Measurements from ENCODE around the gene BGN. TPM values are rescaled to one million over a fixed set of nuclear protein-coding genes. Genes with fewer than 3 reads are reported as not detected.

The BGN gene
- total RNA-seq, 1 experiment from 2014 or later: 0.33 TPM

- DNase-seq: no peak
- H3K4me1 ChIP-seq (replicated peaks; ENCODE audit: insufficient read depth): no peaks in the 10 kb centered on the region
- no peak for TF ChIP-seq EZH2 (IDR thresholded peaks at IDR 0.05; ENCODE audit: low read depth)
- no peak for TF ChIP-seq CTCF (conservative IDR thresholded peaks at IDR 0.05)
- no peaks in the 10 kb centered on the region for H3K36me3 ChIP-seq (ENCODE audit: low read depth)
- no peaks in the 10 kb centered on the region for H4K20me1 ChIP-seq (ENCODE audit: insufficient read depth)
- H3F3A ChIP-seq (ENCODE audit: insufficient read depth, low read depth): no peaks in the 10 kb centered on the region
- no peak overlapping the region for H3K27ac ChIP-seq
- H3K9me2 ChIP-seq (ENCODE audit: insufficient read depth): no peaks in the 10 kb centered on the region
- CTCF ChIA-PET: no interaction called here
- BruUV-seq (replicated peaks): no TSS peak
- POLR2A ChIA-PET (ENCODE audit: unreplicated experiment): no interaction called here
- no peak overlapping the region for H3K4me3 ChIP-seq
- peaks cover 22% of the 10 kb centered on the region; the same call in 1 of the 2 replicates for H3K27me3 ChIP-seq (ENCODE audit: insufficient read depth, low read depth)
- H2AFZ ChIP-seq: no peak overlapping the region
- H3K79me2 ChIP-seq (ENCODE audit: low read depth): 0 out of 2 replicates have a peak, but pooled peaks cover 4% of the 10 kb centered on the region
- H3K9me3 ChIP-seq (ENCODE audit: insufficient read depth, low read depth): no peaks in the 10 kb centered on the region
- intact Hi-C loops (cut with micrococcal nuclease; ENCODE audit: unreplicated experiment): no loop called here
- H3K4me2 ChIP-seq: no peak overlapping the region
These were observed 20.5 kb upstream of the BGN start for GRCh38 chrX:153474266-153474665.

DNA sequence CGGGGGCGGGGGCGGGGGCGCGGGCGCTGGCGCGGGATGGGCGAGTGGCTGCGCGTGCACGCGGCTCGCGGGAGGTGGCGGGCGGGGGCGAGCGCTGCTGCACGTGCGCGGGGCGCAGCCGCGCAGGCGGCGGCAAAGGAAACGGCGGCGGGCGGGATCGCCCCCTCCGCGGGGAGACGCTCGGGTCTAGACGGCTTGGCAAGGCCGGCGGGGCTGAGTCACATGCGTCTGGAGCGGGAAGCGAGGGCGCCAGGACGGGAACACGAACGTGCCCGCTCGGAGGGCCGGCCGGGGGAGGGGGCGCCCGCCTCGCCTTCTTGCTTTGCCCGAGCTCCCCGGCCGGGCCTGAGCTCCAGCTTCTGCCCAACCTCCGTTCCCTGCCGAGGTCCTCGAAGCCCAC, 20.1 kb upstream of the BGN start:
- H3K4me1 ChIP-seq (replicated peaks; ENCODE audit: insufficient read depth): no peaks in the 10 kb centered on the region
- H3K27ac ChIP-seq: no peak overlapping the region
- no TSS peak for BruUV-seq (replicated peaks)
- peaks cover 22% of the 10 kb centered on the region; the same call in 1 of the 2 replicates for H3K27me3 ChIP-seq (ENCODE audit: insufficient read depth, low read depth)
- no peak overlapping the region for H2AFZ ChIP-seq
- TF ChIP-seq CTCF (conservative IDR thresholded peaks at IDR 0.05) (no peak), EZH2 (IDR thresholded peaks at IDR 0.05; ENCODE audit: low read depth) (no peak)
- no peak overlapping the region for H3K4me3 ChIP-seq
- no peaks in the 10 kb centered on the region for H3K9me2 ChIP-seq (ENCODE audit: insufficient read depth)
- POLR2A ChIA-PET (ENCODE audit: unreplicated experiment): no interaction called here
- DNase-seq: peak in 1 of 2 experiments; percentile 33
- no peaks in the 10 kb centered on the region for H3K9me3 ChIP-seq (ENCODE audit: insufficient read depth, low read depth)
- no peak overlapping the region for H3K4me2 ChIP-seq
- intact Hi-C loops (cut with micrococcal nuclease; ENCODE audit: unreplicated experiment): no loop called here
- H4K20me1 ChIP-seq (ENCODE audit: insufficient read depth): no peaks in the 10 kb centered on the region
- no peaks in the 10 kb centered on the region for H3K79me2 ChIP-seq (ENCODE audit: low read depth)
- H3K36me3 ChIP-seq (ENCODE audit: low read depth): no peaks in the 10 kb centered on the region
- CTCF ChIA-PET: no interaction called here
- no peaks in the 10 kb centered on the region for H3F3A ChIP-seq (ENCODE audit: insufficient read depth, low read depth)

GRCh38 chrX:153475271-153475670, 19.5 kb upstream of the BGN start:
- H4K20me1 ChIP-seq (ENCODE audit: insufficient read depth): no peaks in the 10 kb centered on the region
- H3K4me3 ChIP-seq: no peak overlapping the region
- CTCF ChIA-PET: no interaction called here
- H3F3A ChIP-seq (ENCODE audit: insufficient read depth, low read depth): no peaks in the 10 kb centered on the region
- no peaks in the 10 kb centered on the region for H3K4me1 ChIP-seq (replicated peaks; ENCODE audit: insufficient read depth)
- no peak for DNase-seq
- no TSS peak for BruUV-seq (replicated peaks)
- no peak overlapping the region for H3K4me2 ChIP-seq
- no peak overlapping the region for H2AFZ ChIP-seq
- H3K27ac ChIP-seq: no peak overlapping the region
- no peaks in the 10 kb centered on the region for H3K9me3 ChIP-seq (ENCODE audit: insufficient read depth, low read depth)
- no peaks in the 10 kb centered on the region for H3K36me3 ChIP-seq (ENCODE audit: low read depth)
- no peaks in the 10 kb centered on the region for H3K9me2 ChIP-seq (ENCODE audit: insufficient read depth)
- H3K27me3 ChIP-seq (ENCODE audit: insufficient read depth, low read depth): peaks cover 22% of the 10 kb centered on the region; the same call in 1 of the 2 replicates
- TF ChIP-seq EZH2 (IDR thresholded peaks at IDR 0.05; ENCODE audit: low read depth) (no peak), CTCF (conservative IDR thresholded peaks at IDR 0.05) (no peak)
- no peaks in the 10 kb centered on the region for H3K79me2 ChIP-seq (ENCODE audit: low read depth)
- intact Hi-C loops (cut with micrococcal nuclease; ENCODE audit: unreplicated experiment): no loop called here
- POLR2A ChIA-PET (ENCODE audit: unreplicated experiment): no interaction called here
